H4 (cell line): ENCODE results near the gene SSH3. TPM values are rescaled to one million over a fixed set of nuclear protein-coding genes. Genes with fewer than 3 reads are reported as not detected.
A peak's percentile ranks its signal among the peaks of the same experiment; 100 is the strongest.
"Not testable (repeated sequence)": the region's sequence is repeated elsewhere in the genome, so short reads cannot be mapped to it uniquely, and the experiment has no call there.

Source experiments
- DNase-seq: peaks from one replicate; pipeline ENCODE4 v3.0.0-alpha.2; 2015; ENCODE audit warnings: low spot score
- total RNA-seq: library from RNA; depleted of rRNA; stranded (reverse); fragments of >200 nt; shearing (Covaris generic); gene quantifications from 2 replicates; pipeline ENCODE4 v1.2.3, GENCODE V29; 2014; rRNA removed

The SSH3 gene
- 6.5 and 8.5 TPM in 2 replicates for total RNA-seq

GRCh38 chr11:67303132-67303834, at the start of gene SSH3:
Gene SSH3, plus strand, starts transcription at chr11:67303530. Its CDS starts 96 bp downstream, at chr11:67303626.
- no peak for DNase-seq

- DNase-seq, result no peak
Observed at GRCh38 chr11:67253872-67254624, 49.3 kb upstream of the SSH3 start.

GRCh38 chr11:67254798-67255197, 48.5 kb upstream of the SSH3 start:
- no peak for DNase-seq

GRCh38 chr11:67255353-67255752, 48.0 kb upstream of the SSH3 start:
- DNase-seq, result no peak

GRCh38 chr11:67255864-67256263, 47.5 kb upstream of the SSH3 start:
- DNase-seq, result no peak

- no peak for DNase-seq
Observed at GRCh38 chr11:67256477-67257135, 46.7 kb upstream of the SSH3 start.

GRCh38 chr11:67260406-67260805, 42.9 kb upstream of the SSH3 start:
- no peak for DNase-seq

- not testable (repeated sequence) for DNase-seq
Observed at GRCh38 chr11:67260885-67261639, 42.3 kb upstream of the SSH3 start.

GRCh38 chr11:67261640-67261945, 41.7 kb upstream of the SSH3 start:
- no peak for DNase-seq

- DNase-seq, result no peak
Observed at GRCh38 chr11:67261946-67262681, 41.2 kb upstream of the SSH3 start.

GRCh38 chr11:67262731-67263675, 40.3 kb upstream of the SSH3 start:
- peak; percentile 77 for DNase-seq

GRCh38 chr11:67264260-67264659, 39.1 kb upstream of the SSH3 start:
- no peak for DNase-seq

GRCh38 chr11:67264877-67265632, 38.3 kb upstream of the SSH3 start:
- DNase-seq, result no peak

- DNase-seq, result no peak
Observed at GRCh38 chr11:67265633-67266448, 37.5 kb upstream of the SSH3 start.

GRCh38 chr11:67266449-67267187, 36.7 kb upstream of the SSH3 start, which contains the start of gene GRK2:
Gene GRK2, plus strand, starts transcription at chr11:67266473. Its CDS starts 227 bp downstream, at chr11:67266700.
- DNase-seq, result no peak

GRCh38 chr11:67267188-67268080, 35.9 kb upstream of the SSH3 start:
- DNase-seq, result no peak
